T follicular helper cell (primary cell): ENCODE data around the gene SH3RF1.

Source experiments
- DNase-seq: peaks from one replicate; pipeline ENCODE4 v3.0.0-alpha.2; 2020; ENCODE audit warnings: low read depth

Gene SH3RF1

DNA sequence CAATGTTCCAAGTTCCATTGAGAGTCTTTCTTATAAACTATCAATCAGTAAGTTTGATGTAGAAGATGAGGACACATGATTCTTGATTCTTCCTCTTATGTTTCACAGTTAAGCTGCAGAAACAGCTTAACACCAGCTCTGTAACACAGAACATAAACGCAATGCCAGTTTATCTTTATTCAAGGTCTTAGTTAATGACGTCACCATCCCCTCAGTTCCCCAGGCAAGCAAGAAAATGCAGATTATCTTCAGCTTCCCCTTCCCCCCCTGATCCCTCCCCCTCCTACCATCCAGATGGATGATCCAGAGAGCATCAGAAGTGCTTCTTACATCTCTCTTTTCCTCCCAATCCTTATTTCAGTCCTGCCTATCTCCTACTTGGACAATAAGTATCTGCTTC is 4.4 kb upstream of the SH3RF1 start:
- DNase-seq: no peak

GRCh38 chr4:169274033-169274432 is 3.3 kb upstream of the SH3RF1 start:
- DNase-seq: no peak

- no peak for DNase-seq
Observed at GRCh38 chr4:169272265-169272886, 1.6 kb upstream of the SH3RF1 start.

- no peak for DNase-seq
Observed at GRCh38 chr4:169271692-169272007, 894 bp upstream of the SH3RF1 start.

DNA sequence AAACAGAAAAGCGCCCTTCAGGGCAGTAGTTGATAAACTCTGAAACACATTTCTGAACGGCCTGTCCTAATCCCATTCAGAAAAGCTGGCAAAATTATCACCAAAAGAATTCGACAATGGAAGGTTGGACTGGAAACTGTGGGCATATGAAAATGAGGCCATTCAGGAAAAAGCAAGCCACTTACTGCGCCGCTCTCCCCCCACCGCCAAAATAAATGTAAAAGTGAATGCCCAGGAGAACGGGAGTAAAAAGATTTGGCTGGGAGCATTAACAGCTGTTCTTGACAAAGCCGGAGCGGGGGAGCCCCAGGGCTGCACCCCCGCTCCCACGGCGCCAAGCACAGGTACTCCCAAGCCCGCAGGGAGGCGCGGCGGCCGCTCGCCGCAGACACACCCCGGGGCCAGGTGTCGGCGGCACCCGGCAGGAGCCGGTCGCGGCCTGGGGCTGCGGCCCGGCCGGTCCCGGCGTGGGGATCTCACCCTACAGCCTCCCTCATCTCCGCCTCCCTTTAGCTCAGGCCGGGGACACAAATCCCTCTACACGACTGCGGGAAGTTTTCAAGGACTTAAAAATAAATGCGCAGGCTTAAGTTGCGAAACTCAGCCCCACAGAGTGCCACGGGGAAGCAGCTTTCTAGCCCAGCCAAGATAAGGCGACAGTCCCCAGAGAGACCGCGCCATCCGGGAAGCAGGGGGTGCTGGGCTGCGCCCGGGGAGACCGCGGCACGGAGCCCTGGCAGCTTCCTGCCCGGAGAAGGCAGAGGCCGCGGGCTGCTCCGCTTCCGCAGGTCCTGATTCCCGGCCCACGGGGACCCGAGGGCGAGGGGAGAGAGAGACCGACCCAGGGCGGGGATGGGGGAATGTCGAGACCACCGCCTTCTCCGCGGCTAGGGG is 593 bp downstream of the SH3RF1 start:
- DNase-seq: no peak

DNA sequence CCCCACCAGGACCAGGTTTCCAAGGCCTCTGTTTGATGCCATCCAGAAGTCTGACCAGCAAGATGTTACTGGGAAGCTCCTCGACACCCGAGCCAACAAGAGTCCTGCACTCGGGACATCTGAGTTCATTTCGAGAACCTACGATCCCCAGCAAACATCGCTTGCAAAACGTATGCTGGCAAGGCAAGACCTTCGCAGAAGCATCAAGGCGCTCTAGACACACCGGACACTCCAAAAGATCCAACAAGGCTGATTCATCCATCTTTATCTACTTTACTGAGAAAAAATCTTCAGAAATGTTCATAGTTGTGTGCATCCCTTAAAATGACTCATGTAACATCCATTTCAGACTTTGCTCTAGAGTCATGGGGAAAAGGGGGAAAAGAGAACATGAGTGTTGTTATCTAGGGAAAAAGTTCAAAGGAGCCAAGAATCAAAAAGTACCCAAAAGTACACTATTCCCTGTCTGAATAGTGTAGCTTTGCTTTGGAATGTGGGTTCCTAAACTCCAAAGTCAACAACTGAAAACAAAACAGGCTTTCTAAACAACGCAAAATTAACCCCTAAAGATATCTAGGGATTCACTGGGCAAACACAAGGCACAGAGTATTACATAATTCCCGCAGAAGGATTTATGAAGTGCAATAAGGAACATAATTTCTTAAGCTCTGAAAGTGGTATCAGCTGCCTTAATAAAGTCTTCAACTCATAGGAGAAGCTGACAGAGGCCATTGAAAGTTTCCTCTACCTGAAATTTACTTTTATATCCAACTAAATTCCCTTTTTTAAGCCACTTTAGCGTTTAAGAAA is 1.6 kb downstream of the SH3RF1 start:
- no peak for DNase-seq

GRCh38 chr4:169267070-169267469 is 3.7 kb downstream of the SH3RF1 start:
- no peak for DNase-seq

- no peak for DNase-seq
Observed at GRCh38 chr4:169266661-169267060, 4.1 kb downstream of the SH3RF1 start.

DNA sequence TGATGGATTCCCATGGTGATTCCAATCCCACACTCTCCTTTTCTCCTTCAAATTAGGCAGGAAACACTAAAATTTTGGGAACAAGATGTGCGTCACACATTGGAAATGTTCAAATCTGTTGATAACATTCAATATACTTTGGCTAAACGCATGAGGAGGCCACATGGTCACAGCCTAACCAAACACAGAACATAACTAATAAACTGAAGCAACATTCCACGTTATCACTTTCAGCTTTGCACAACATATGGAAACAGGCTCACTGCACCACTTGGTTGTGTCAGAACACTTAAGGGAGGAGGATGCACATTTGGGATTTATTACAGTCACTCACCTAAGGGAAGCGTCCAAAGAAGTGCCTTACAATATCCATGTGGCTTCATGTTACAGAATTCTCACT is 4.7 kb downstream of the SH3RF1 start:
- DNase-seq: no peak

GRCh38 chr4:169263791-169264392 is 6.9 kb downstream of the SH3RF1 start:
- no peak for DNase-seq

DNA sequence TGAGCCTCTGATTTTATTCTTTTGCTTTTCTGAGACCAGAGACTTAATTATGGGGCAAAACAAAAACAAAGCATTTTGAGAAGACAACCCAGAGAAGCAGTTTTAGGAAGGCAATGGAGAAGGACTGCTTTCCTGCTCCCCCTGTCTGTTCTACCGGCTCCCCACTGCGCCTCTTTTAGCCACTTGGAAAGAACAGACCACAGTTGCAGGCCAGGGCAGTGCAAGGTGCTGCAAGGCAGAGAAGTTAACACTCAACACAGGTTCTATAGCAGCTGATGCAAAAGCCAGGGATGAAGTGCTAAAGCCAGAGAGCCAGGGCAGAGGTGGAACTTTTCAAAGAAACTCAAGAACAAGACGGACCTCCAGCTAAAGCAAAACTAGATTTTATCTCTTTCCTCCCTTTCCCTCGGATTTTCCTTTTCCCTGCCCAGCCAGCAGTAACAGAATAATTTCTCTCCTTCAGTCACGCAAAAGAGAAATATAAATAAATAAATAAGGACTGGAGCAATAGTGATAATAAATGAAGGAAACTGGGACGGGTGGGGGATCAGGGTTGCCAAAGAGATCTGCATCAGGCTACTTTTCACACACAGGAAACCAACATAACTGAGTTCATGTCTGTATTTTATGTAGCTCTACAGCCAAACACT is 10.4 kb downstream of the SH3RF1 start:
- DNase-seq: no peak

- no peak for DNase-seq
Observed at GRCh38 chr4:169259271-169259670, 11.5 kb downstream of the SH3RF1 start.

GRCh38 chr4:169258141-169258540 is 12.6 kb downstream of the SH3RF1 start:
- DNase-seq: no peak

GRCh38 chr4:169256856-169257761 is 13.6 kb downstream of the SH3RF1 start:
- no peak for DNase-seq

- DNase-seq: no peak
Observed at GRCh38 chr4:169256101-169256612, 14.6 kb downstream of the SH3RF1 start.

DNA sequence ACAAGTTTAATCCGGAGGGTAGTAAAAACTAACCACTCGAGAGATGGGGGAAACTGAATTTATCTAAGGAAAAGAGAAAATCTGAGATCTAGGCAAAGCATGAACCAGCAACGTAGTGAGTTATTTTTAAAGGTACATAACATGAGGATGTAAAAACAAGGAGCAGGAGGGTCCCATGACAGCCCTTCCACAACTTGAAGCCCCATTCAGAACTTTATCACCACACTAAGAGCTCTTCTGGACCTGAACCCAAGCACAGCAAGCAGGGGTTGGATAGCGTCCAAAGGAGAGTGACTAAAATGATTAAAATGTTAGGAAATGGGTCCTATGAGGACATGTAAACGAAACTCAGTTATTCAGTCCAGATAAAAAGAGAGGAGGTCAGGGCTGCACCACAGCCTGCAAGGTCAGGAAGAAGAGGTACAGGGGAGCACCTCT is 16.2 kb downstream of the SH3RF1 start:
- no peak for DNase-seq

DNA sequence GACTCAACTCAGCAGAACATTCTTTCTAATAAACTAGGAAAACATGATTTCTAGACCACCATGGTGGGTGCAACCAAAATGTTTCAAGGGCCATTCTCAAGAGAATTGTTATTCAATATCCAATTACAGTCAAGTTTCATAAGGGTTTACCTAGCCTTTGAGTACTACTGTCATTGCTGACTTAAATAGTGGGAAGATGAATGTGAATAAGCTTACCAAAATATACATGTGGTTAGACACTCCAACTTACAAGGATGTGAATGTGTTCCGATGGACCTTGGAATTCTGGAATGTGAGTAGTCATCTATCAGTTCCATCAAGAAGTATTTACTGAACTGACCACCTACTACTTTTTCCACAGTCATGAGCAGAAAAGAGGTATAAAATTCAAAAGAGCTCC is 16.9 kb downstream of the SH3RF1 start:
- DNase-seq: no peak

DNA sequence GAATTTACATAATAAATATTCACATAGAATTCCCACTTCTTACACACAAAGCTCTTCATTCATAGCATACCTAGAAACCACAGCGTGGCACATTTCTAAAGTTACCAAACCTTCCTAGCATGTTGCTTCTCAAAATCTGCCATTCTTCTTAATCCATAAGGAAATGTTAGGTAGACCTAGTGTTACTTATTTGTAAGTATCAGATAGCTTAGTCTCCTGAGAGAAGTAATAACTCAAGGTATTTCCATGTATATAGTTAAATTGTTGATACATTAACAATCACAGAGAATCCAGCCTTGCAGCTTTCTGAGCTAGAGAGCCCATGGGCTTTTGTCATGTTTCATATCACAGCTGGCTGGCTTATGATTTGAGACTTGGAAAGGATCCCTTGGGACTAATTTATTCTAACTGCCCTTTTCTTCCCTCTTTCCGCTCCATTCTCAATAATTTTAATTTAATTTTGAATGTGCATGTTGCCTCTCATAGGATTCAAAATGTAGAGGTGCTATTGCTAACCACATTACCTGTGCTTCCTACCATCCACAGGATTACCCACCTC is 17.6 kb downstream of the SH3RF1 start:
- no peak for DNase-seq

GRCh38 chr4:169252339-169253112 is 18.2 kb downstream of the SH3RF1 start:
- no peak for DNase-seq
